ENCODE data around the gene EEF1AKMT2. TPM values are rescaled to one million over a fixed set of nuclear protein-coding genes. Genes with fewer than 3 reads are reported as not detected.

EEF1AKMT2 gene
- total RNA-seq, 1 donor, result 20.3 TPM

- no peak overlapping the region for H3K27ac ChIP-seq (ENCODE audit: low read depth, low read length)
- no peaks in the 10 kb centered on the region for H3K36me3 ChIP-seq (ENCODE audit: insufficient read depth, low read length)
- DNase-seq (ENCODE audit: insufficient read length, low spot score, missing footprints), result peak; percentile 94
- no peak overlapping the region for H3K4me2 ChIP-seq (ENCODE audit: insufficient read depth, low read length)
- H4K20me1 ChIP-seq (ENCODE audit: insufficient read depth, low read length), result peaks cover 35% of the 10 kb centered on the region
- H3K9me3 ChIP-seq (ENCODE audit: low read depth, low read length), result no peaks in the 10 kb centered on the region
- TF ChIP-seq CTCF (IDR thresholded peaks at IDR 0.05; ENCODE audit: extremely low read depth, low read depth, low read length), result no peak
- peaks cover 60% of the 10 kb centered on the region for H3K79me2 ChIP-seq (ENCODE audit: insufficient read depth, low read length)
- H3K27me3 ChIP-seq (ENCODE audit: insufficient read depth, low read length), result no peaks in the 10 kb centered on the region
- no peak overlapping the region for H3K4me3 ChIP-seq (ENCODE audit: insufficient read depth, low read length)
- H2AFZ ChIP-seq (ENCODE audit: low read length), result no peak overlapping the region
- peaks cover 26% of the 10 kb centered on the region for H3K4me1 ChIP-seq (ENCODE audit: insufficient read depth, low read length)
These were observed 55.1 kb downstream of the EEF1AKMT2 start for GRCh38 chr10:124736491-124737136.

- Histone ChIP-seq H3K9me3 (ENCODE audit: low read depth, low read length) (no peaks in the 10 kb centered on the region), H3K4me2 (ENCODE audit: insufficient read depth, low read length) (no peak overlapping the region), H3K79me2 (ENCODE audit: insufficient read depth, low read length) (peaks cover 60% of the 10 kb centered on the region), H2AFZ (ENCODE audit: low read length) (no peak overlapping the region), H3K4me1 (ENCODE audit: insufficient read depth, low read length) (peaks cover 21% of the 10 kb centered on the region), H4K20me1 (ENCODE audit: insufficient read depth, low read length) (peaks cover 32% of the 10 kb centered on the region), H3K27me3 (ENCODE audit: insufficient read depth, low read length) (no peaks in the 10 kb centered on the region), H3K36me3 (ENCODE audit: insufficient read depth, low read length) (no peaks in the 10 kb centered on the region), H3K4me3 (ENCODE audit: insufficient read depth, low read length) (no peak overlapping the region), H3K27ac (ENCODE audit: low read depth, low read length) (no peak overlapping the region)
- DNase-seq (ENCODE audit: insufficient read length, low spot score, missing footprints), result no peak
- no peak for TF ChIP-seq CTCF (IDR thresholded peaks at IDR 0.05; ENCODE audit: extremely low read depth, low read depth, low read length)
These were observed 56.0 kb downstream of the EEF1AKMT2 start for GRCh38 chr10:124735491-124736286.

GRCh38 chr10:124734311-124735166 is 57.1 kb downstream of the EEF1AKMT2 start:
- peaks cover 18% of the 10 kb centered on the region for H3K4me1 ChIP-seq (ENCODE audit: insufficient read depth, low read length)
- H4K20me1 ChIP-seq (ENCODE audit: insufficient read depth, low read length), result peaks cover 29% of the 10 kb centered on the region
- H3K36me3 ChIP-seq (ENCODE audit: insufficient read depth, low read length), result no peaks in the 10 kb centered on the region
- no peaks in the 10 kb centered on the region for H3K9me3 ChIP-seq (ENCODE audit: low read depth, low read length)
- H3K27ac ChIP-seq (ENCODE audit: low read depth, low read length), result no peak overlapping the region
- no peaks in the 10 kb centered on the region for H3K27me3 ChIP-seq (ENCODE audit: insufficient read depth, low read length)
- peaks cover 52% of the 10 kb centered on the region for H3K79me2 ChIP-seq (ENCODE audit: insufficient read depth, low read length)
- no peak overlapping the region for H3K4me3 ChIP-seq (ENCODE audit: insufficient read depth, low read length)
- TF ChIP-seq CTCF (IDR thresholded peaks at IDR 0.05; ENCODE audit: extremely low read depth, low read depth, low read length), result no peak
- no peak overlapping the region for H2AFZ ChIP-seq (ENCODE audit: low read length)
- H3K4me2 ChIP-seq (ENCODE audit: insufficient read depth, low read length), result no peak overlapping the region
- DNase-seq (ENCODE audit: insufficient read length, low spot score, missing footprints), result no peak

All from osteoblast (primary cell).